ENCODE results near the gene CCDC158.
A peak's percentile ranks its signal among the peaks of the same experiment; 100 is the strongest.

Gene CCDC158

GRCh38 chr4:76313547-76313946, 107.4 kb downstream of the CCDC158 start:
- TF ChIP-seq CTCF (conservative IDR thresholded peaks at IDR 0.05; ENCODE audit: low read depth, low read length) = no peak
- DNase-seq (ENCODE audit: low read depth) = no peak
- H3K4me3 ChIP-seq (ENCODE audit: low read depth, low read length) = no peak overlapping the region

GRCh38 chr4:76312457-76312856, 108.5 kb downstream of the CCDC158 start:
- DNase-seq (ENCODE audit: low read depth) = no peak
- no peak overlapping the region for H3K4me3 ChIP-seq (ENCODE audit: low read depth, low read length)
- no peak for TF ChIP-seq CTCF (conservative IDR thresholded peaks at IDR 0.05; ENCODE audit: low read depth, low read length)

- no peak for TF ChIP-seq CTCF (conservative IDR thresholded peaks at IDR 0.05; ENCODE audit: low read depth, low read length)
- H3K4me3 ChIP-seq (ENCODE audit: low read depth, low read length) = no peak overlapping the region
- DNase-seq (ENCODE audit: low read depth) = no peak
Observed at GRCh38 chr4:76311896-76312331, 109.0 kb downstream of the CCDC158 start.

GRCh38 chr4:76310683-76311082, 110.3 kb downstream of the CCDC158 start:
- no peak for TF ChIP-seq CTCF (conservative IDR thresholded peaks at IDR 0.05; ENCODE audit: low read depth, low read length)

GRCh38 chr4:76309939-76310550, 110.9 kb downstream of the CCDC158 start:
- TF ChIP-seq CTCF (conservative IDR thresholded peaks at IDR 0.05; ENCODE audit: low read depth, low read length) = no peak
- DNase-seq (ENCODE audit: low read depth) = no peak
- no peak overlapping the region for H3K4me3 ChIP-seq (ENCODE audit: low read depth, low read length)

More at GRCh38 chr4:76310683-76311082, 110.3 kb downstream of the CCDC158 start:
- no peak for DNase-seq (ENCODE audit: low read depth)
- no peak overlapping the region for H3K4me3 ChIP-seq (ENCODE audit: low read depth, low read length)

GRCh38 chr4:76308548-76308947, 112.4 kb downstream of the CCDC158 start:
- no peak overlapping the region for H3K4me3 ChIP-seq (ENCODE audit: low read depth, low read length)
- no peak for TF ChIP-seq CTCF (conservative IDR thresholded peaks at IDR 0.05; ENCODE audit: low read depth, low read length)
- peak; percentile 13 for DNase-seq (ENCODE audit: low read depth)

GRCh38 chr4:76307660-76308014, 113.3 kb downstream of the CCDC158 start:
- no peak for TF ChIP-seq CTCF (conservative IDR thresholded peaks at IDR 0.05; ENCODE audit: low read depth, low read length)
- H3K4me3 ChIP-seq (ENCODE audit: low read depth, low read length) = no peak overlapping the region
- DNase-seq (ENCODE audit: low read depth) = no peak

All from choroid plexus epithelial cell (primary cell).